ENCODE data around the gene EEF1AKMT4. TPM values are rescaled to one million over a fixed set of nuclear protein-coding genes. Genes with fewer than 3 reads are reported as not detected.

Gene EEF1AKMT4
- total and polyA plus RNA-seq, 2 of the 8 experiments (the other 6 are each of a cell fraction or from before 2014, with no cell fraction given), result 9.3 to 30.1 TPM

GRCh38 chr3:184298759-184299487 is 49.5 kb downstream of the EEF1AKMT4 start, which contains the start of gene PSMD2:
Gene PSMD2 (plus strand): TSS chr3:184299241. CDS start chr3:184299267, 26 bp downstream.
- Histone ChIP-seq H2BK20ac (ENCODE audit: low read length) (no peak within 1 kb of the TSS), H3K4me2 (ENCODE audit: insufficient read depth in 1 of 2, low read depth in 2 of 2, low read length in 2 of 2) (peak within 1 kb of the TSS; percentile 84 to 92), H4K8ac (ENCODE audit: extremely low read depth, insufficient read depth, low read length) (peak within 1 kb of the TSS; percentile 95), H4K91ac (replicated peaks; ENCODE audit: insufficient read length, low read length) (peak within 1 kb of the TSS; percentile 18), H2BK15ac (ENCODE audit: low read length) (no peak within 1 kb of the TSS; the same call in 1 of the 2 replicates), H3K4me3 (ENCODE audit: extremely low read depth in 1 of 4, insufficient read depth in 2 of 4, low read depth in 3 of 4, low read length in 4 of 4) (peak within 1 kb of the TSS; percentile 91 to 98 (median 95)), H2BK12ac (ENCODE audit: low read depth, low read length) (peak within 1 kb of the TSS; percentile 53; the same call in 1 of the 2 replicates), H3K4ac (replicated peaks; ENCODE audit: insufficient read length, low read depth, low read length) (no peak within 1 kb of the TSS), H3K23ac (ENCODE audit: insufficient read length) (no peak within 1 kb of the TSS), H3K18ac (ENCODE audit: extremely low read depth, low read length) (peak within 1 kb of the TSS; percentile 87), H3K9me3 (ENCODE audit: insufficient read depth in 2 of 2, low read depth in 1 of 2, low read length in 1 of 2) (no peaks in the 10 kb centered on the region), H3K79me2 (ENCODE audit: control insufficient read depth in 1 of 2, insufficient read depth in 2 of 2, low read length in 2 of 2) (peaks cover 8 to 20% of the 10 kb centered on the region in 2 experiments), H2AK5ac (ENCODE audit: low read depth, low read length) (no peak within 1 kb of the TSS), H3K56ac (replicated peaks; ENCODE audit: insufficient read length, low read depth, low read length) (peak within 1 kb of the TSS; percentile 32), H3K23me2 (ENCODE audit: low read depth, low read length) (peaks cover 10% of the 10 kb centered on the region), H3K27ac (ENCODE audit: low read depth, low read length) (peak within 1 kb of the TSS; percentile 71; the same call in 1 of the 2 replicates), H3K36me3 (ENCODE audit: control insufficient read depth in 2 of 4, insufficient read depth in 4 of 4, low read length in 3 of 4) (peaks cover 27 to 38% (median 35%) of the 10 kb centered on the region in 4 experiments), H3K14ac (ENCODE audit: insufficient read length) (no peak within 1 kb of the TSS), H2AFZ (ENCODE audit: low read length) (peak within 1 kb of the TSS; percentile 95), H3K4me1 (replicated peaks in 1 of 4; ENCODE audit: control insufficient read depth in 3 of 4, insufficient read depth in 4 of 4, low read length in 3 of 4) (peaks cover 0 to 7% (median 2%) of the 10 kb centered on the region in 4 experiments; a peak in 4 of 7 replicates), H3K9ac (replicated peaks in 1 of 4; ENCODE audit: extremely low read depth in 1 of 4, low read depth in 3 of 4, low read length in 3 of 4) (peak within 1 kb of the TSS; percentile 74 to 93 (median 82)), H4K20me1 (replicated peaks in 1 of 2; ENCODE audit: control insufficient read depth in 1 of 2, insufficient read depth in 2 of 2, low read length in 2 of 2) (peaks cover 0 to 9% of the 10 kb centered on the region in 2 experiments), H3K27me3 (replicated peaks in 1 of 4; ENCODE audit: control insufficient read depth in 3 of 4, extremely low read depth in 1 of 4, insufficient read depth in 3 of 4, low read length in 3 of 4) (no peaks in the 10 kb centered on the region), H4K5ac (ENCODE audit: insufficient read length, low read depth, low read length) (peak within 1 kb of the TSS; percentile 86), H2BK120ac (replicated peaks; ENCODE audit: low read depth, low read length) (no peak within 1 kb of the TSS), H2BK5ac (ENCODE audit: low read depth, low read length) (peak within 1 kb of the TSS; percentile 60), H3K79me1 (ENCODE audit: low read depth, low read length) (peaks cover 8% of the 10 kb centered on the region)
- ChIA-PET CTCF (ENCODE audit: partially characterized antibody) (interaction anchor here (0.7 to 1.5 kb wide), 5 partner anchors 22 to 154 kb away, joined by 3 to 5 read pairs (median 3); no protein-coding TSS in a partner anchor), POLR2A (ENCODE audit: partially characterized antibody) (interaction anchor here (0.7 to 5.2 kb wide), 9 partner anchors 10 to 143 kb away, joined by 3 to 43 read pairs (median 5); partner anchors contain the start of genes DVL3 and EEF1AKMT4)
- FAIRE-seq (no peak), DNase-seq (ENCODE audit: low read depth in 1 of 2, low spot score in 2 of 2) (peak; percentile 80 to 94)
- WGBS, 2 experiments (ENCODE audit: extremely low coverage in 1 of 2, insufficient coverage in 1 of 2, insufficient read length in 1 of 2, insufficient replicate concordance in 2 of 2, low coverage in 1 of 2, low lambda C conversion rate in 2 of 2, missing lambda C conversion rate in 1 of 2), result 3% methylated on average over 45 of the region's 78 CpGs; no CpG with 5 or more reads in 1 of the 2 experiments
- peak; percentile 81 for TF ChIP-seq POLR2AphosphoS5 (IDR thresholded peaks at IDR 0.05; ENCODE audit: low read depth, low read length)
- peak; percentile 58 for TF ChIP-seq ASH2L (IDR thresholded peaks at IDR 0.05; ENCODE audit: low read length)
- TF ChIP-seq TAF7 (optimal IDR thresholded peaks at IDR 0.05; ENCODE audit: borderline replicate concordance, low read depth, low read length), result peak; percentile 43
- no peak for TF ChIP-seq SP2 (IDR thresholded peaks at IDR 0.05; ENCODE audit: low read length)
- no peak for TF ChIP-seq NANOG (IDR thresholded peaks at IDR 0.05; ENCODE audit: insufficient read depth, low read depth, low read length, poor library complexity, severe bottlenecking)
- TF ChIP-seq KDM5A (IDR thresholded peaks at IDR 0.05; ENCODE audit: low read length), result no peak
- TF ChIP-seq TAF1 (IDR thresholded peaks at IDR 0.05; ENCODE audit: low read depth, low read length), result peak; percentile 91
- no peak for TF ChIP-seq TCF12 (IDR thresholded peaks at IDR 0.05; ENCODE audit: low read depth, low read length)
- TF ChIP-seq EGR1 (IDR thresholded peaks at IDR 0.05; ENCODE audit: borderline replicate concordance, low read depth, low read length), result peak; percentile 20; the same call in 1 of the 2 replicates
- peak; percentile 66 for TF ChIP-seq TBP (IDR thresholded peaks at IDR 0.05; ENCODE audit: low read depth, low read length)
- no peak for TF ChIP-seq RAD21 (IDR thresholded peaks at IDR 0.05 in 1 of 2, conservative IDR thresholded peaks at IDR 0.05 in 1 of 2; ENCODE audit: low read depth in 2 of 2, low read length in 2 of 2)
- TF ChIP-seq PHF8 (conservative IDR thresholded peaks at IDR 0.05; ENCODE audit: low read depth, low read length), result peak; percentile 92

Data from H1 (cell line).